Measurements from ENCODE around the gene RNF5.
A peak's percentile ranks its signal among the peaks of the same experiment; 100 is the strongest.

DNA sequence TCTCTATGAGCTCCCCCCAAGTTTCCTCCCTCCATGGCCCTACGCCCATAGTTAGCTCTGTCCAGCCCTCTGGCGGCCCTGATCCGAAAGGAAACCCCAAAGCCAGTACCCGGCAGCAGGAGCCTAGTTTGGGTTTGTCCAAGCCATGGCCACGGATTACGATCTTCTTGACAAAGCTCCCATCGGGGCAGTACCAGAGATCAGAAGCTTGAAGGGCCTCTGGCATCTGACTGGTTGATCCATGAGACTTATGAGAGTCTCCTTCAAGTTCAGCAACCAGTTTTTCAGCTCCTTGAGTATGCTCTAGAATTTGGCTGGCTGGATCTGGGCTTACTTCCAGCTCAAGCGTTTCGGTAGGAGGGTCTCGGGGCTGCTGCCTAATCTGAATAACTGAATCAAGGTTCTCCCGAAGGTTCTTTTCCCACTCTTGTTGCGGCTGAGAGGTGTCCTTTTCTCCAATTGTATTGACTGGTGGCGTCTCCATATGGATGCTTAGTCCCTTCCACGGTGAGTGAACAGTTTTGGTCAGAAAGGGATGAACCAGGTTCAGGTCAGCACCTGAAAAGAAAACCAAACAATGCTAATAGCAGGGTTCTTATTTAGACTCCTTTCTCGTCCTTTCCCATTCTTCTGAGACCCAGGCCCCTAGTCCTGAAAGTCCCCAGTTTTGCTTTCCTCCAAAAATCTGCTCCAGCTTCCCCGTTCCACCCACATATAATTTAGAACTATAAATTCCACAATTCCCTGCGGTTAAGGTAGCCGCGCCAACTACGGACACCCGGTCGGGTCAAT is 48.7 kb upstream of the RNF5 start:
- TF ChIP-seq, protein P1, sequence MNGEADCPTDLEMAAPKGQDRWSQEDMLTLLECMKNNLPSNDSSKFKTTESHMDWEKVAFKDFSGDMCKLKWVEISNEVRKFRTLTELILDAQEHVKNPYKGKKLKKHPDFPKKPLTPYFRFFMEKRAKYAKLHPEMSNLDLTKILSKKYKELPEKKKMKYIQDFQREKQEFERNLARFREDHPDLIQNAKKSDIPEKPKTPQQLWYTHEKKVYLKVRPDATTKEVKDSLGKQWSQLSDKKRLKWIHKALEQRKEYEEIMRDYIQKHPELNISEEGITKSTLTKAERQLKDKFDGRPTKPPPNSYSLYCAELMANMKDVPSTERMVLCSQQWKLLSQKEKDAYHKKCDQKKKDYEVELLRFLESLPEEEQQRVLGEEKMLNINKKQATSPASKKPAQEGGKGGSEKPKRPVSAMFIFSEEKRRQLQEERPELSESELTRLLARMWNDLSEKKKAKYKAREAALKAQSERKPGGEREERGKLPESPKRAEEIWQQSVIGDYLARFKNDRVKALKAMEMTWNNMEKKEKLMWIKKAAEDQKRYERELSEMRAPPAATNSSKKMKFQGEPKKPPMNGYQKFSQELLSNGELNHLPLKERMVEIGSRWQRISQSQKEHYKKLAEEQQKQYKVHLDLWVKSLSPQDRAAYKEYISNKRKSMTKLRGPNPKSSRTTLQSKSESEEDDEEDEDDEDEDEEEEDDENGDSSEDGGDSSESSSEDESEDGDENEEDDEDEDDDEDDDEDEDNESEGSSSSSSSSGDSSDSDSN (IDR thresholded peaks at IDR 0.05; ENCODE audit: borderline replicate concordance in 1 of 2, low read depth in 2 of 2, low read length in 2 of 2) = peak; percentile 49 to 89; a peak in 2 of 4 replicates
- TF ChIP-seq, protein P2, sequence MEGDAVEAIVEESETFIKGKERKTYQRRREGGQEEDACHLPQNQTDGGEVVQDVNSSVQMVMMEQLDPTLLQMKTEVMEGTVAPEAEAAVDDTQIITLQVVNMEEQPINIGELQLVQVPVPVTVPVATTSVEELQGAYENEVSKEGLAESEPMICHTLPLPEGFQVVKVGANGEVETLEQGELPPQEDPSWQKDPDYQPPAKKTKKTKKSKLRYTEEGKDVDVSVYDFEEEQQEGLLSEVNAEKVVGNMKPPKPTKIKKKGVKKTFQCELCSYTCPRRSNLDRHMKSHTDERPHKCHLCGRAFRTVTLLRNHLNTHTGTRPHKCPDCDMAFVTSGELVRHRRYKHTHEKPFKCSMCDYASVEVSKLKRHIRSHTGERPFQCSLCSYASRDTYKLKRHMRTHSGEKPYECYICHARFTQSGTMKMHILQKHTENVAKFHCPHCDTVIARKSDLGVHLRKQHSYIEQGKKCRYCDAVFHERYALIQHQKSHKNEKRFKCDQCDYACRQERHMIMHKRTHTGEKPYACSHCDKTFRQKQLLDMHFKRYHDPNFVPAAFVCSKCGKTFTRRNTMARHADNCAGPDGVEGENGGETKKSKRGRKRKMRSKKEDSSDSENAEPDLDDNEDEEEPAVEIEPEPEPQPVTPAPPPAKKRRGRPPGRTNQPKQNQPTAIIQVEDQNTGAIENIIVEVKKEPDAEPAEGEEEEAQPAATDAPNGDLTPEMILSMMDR (IDR thresholded peaks at IDR 0.05 in 2 of 3, conservative IDR thresholded peaks at IDR 0.05 in 1 of 3; ENCODE audit: insufficient read depth in 2 of 3, low read depth in 1 of 3, low read length in 3 of 3) = peak; percentile 39 to 50 (median 39); a peak in 5 of 6 replicates
- TF ChIP-seq, protein P3, sequence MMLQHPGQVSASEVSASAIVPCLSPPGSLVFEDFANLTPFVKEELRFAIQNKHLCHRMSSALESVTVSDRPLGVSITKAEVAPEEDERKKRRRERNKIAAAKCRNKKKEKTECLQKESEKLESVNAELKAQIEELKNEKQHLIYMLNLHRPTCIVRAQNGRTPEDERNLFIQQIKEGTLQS (IDR thresholded peaks at IDR 0.05) = no peak
- TF ChIP-seq, protein P3 (CRISPR knock-in tag; conservative IDR thresholded peaks at IDR 0.05) = no peak
- TF ChIP-seq, protein P4, sequence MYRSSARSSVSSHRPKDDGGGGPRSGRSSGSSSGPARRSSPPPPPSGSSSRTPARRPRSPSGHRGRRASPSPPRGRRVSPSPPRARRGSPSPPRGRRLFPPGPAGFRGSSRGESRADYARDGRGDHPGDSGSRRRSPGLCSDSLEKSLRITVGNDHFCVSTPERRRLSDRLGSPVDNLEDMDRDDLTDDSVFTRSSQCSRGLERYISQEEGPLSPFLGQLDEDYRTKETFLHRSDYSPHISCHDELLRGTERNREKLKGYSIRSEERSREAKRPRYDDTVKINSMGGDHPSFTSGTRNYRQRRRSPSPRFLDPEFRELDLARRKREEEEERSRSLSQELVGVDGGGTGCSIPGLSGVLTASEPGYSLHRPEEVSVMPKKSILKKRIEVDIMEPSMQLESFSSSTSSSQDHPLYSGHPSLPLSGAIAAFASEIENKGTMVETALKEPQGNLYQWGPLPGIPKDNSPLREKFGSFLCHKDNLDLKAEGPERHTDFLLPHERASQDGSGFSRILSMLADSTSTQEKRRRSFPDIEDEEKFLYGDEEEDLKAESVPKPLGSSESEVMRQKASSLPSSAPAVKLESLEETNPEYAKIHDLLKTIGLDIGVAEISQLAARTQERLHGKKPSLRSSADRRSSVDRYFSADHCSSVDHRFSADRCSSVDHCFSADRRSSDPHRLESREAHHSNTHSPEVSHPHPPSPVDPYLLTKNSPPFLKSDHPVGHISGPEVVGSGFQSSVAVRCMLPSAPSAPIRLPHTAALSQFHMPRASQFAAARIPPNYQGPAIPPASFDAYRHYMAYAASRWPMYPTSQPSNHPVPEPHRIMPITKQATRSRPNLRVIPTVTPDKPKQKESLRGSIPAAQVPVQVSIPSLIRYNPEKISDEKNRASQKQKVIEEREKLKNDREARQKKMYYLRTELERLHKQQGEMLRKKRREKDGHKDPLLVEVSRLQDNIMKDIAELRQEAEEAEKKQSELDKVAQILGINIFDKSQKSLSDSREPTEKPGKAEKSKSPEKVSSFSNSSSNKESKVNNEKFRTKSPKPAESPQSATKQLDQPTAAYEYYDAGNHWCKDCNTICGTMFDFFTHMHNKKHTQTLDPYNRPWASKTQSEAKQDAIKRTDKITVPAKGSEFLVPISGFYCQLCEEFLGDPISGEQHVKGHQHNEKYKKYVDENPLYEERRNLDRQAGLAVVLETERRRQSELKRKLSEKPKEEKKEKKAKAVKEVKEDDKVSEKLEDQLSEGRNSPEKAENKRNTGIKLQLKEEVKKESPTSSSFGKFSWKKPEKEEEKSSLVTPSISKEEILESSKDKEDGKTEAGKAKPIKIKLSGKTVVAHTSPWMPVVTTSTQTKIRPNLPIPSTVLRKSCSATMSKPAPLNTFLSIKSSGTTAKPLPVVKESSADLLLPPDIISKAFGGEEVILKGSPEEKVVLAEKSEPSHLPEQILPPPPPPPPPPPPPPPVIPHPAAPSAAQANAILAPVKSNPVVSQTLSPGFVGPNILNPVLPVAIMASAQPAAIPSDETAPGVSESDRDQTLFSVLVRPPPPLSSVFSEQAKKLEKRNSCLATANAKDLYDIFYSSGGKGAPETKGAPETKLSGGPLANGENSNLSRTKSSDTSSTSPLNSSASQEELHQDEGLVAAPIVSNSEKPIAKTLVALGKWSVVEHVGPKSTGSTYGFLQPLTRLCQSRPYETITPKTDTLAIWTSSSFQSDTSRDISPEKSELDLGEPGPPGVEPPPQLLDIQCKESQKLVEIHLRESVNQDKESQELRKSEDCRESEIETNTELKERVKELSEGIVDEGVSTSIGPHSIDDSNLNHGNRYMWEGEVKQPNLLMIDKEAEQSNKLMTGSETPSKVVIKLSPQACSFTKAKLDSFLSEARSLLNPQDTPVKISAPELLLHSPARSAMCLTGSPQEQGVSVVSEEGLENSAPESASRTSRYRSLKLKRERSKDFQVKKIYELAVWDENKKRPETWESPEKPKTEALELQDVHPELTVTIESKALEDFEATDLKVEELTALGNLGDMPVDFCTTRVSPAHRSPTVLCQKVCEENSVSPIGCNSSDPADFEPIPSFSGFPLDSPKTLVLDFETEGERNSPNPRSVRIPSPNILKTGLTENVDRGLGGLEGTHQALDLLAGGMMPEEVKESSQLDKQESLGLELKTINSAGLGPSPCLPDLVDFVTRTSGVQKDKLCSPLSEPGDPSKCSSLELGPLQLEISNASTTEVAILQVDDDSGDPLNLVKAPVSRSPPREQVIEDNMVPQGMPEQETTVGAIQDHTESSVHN (IDR thresholded peaks at IDR 0.05; ENCODE audit: borderline replicate concordance in 1 of 2, low read depth in 1 of 2) = no peak

Data from K562 (cell line).